HG03354 (cell line): Measurements from ENCODE around the gene ALDH9A1.
"Not testable (repeated sequence)": the region's sequence is repeated elsewhere in the genome, so short reads cannot be mapped to it uniquely, and the experiment has no call there.

Experiments
- ATAC-seq: cut with Tn5 transposase; IDR thresholded peaks from one replicate; pipeline ENCODE4 v1.9.1; 2021; ENCODE audit warnings: mild to moderate bottlenecking; ENCODE audit not compliant: unreplicated experiment, poor library complexity, severe bottlenecking

The ALDH9A1 gene

DNA sequence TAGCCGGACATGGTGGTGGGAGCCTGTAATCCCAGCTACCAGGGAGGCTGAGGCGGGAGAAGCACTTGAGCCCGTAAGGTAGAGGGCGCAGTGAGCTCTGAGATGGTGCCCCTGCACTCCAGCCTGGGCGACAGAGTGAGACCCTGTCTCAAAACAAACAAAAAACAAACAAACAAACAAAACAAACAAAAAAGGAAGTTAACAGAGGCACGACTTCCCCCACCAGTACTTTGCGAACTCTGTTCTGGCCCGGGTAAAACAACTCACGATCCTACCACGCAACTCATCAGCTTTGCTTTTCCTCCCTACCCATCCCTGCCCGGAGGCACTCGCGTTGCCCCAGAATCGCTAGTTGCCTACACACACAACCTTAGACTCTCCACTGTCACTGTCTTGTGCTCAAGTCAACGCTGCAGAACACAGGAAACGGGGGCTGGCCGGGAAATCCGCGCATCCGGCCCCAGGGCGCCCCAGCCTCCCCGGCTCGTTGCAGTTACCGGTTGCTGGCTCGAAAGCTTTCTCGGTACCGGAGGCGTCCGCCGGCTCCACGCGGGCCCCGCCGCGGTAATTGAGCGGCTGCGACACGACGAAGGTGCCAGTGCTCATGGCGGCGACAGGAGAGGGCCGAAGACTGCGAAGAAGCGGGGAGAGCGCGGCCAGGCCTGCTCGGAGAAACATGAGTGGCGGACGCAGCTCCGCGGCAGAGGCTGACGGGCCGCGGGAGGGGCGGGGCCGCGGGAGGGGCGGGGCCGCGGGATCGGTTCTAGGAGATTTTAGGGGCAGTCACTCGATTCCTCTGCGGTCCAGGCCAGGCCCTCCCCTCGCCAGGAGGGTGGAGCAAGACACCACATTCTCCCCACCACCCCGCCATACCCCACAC, at the start of gene ALDH9A1:
Gene ALDH9A1, minus strand, starts transcription at position 682 of the 880 bp plus-strand sequence. Its CDS starts 4 bp downstream, at position 678.
- ATAC-seq, result peak; percentile 92

DNA sequence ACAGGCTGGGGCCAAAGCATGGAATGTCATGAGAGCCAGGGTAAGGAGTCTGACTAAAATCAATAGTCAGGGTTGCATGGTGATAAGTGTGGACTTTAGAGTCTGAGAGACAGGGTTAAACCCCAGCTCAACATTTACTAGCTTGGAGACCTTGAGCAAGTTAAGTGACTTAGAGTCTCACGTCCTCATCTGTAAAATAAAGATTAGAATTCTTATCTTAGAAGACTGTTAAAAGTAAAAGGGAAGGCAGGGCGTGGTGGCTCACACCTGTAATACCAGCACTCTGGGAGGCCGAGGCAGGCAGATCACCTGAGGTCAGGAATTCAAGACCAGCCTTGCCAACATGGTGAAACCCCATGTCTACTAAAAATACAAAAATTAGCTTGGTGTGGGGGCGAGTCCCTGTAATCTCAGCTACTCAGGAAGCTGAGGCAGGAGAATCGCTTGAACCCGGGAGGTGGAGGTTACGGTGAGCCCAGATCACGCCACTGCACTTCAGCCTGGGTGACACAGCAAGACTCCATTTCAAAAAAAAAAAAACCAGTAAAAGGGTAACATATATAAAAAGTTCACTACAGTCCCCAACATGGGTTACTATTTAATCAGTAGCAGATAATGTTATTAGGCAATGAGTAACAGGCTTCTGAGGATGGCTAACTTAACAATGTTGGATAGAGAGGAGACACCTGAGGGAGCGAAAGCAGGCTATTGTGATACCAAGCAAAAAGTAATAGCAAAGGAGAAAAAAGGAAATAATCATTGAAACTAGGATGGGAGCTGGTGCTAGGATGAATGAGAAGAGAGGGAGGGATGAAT, 49.5 kb upstream of the ALDH9A1 start:
- ATAC-seq, result no peak

DNA sequence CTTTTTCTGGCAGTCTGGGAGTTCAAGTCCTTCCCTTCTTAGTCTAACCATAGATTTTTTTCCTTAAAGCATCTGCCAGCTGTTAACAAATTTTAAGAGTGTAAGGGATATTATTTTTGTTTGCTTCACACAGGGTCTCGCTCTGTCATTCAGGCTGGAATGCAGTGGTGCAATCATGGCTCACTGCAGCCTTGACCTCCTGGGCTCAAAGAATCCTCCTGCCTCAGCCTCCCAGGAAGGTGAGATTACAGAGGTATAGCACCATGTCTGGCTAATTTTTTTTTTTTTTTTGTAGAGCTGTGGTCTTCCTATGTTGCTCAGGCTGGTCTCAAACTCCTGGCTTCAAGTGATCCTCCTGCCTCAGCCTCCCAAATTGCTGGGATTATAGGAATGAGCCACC, 46.6 kb upstream of the ALDH9A1 start:
- ATAC-seq, result not testable (repeated sequence)

DNA sequence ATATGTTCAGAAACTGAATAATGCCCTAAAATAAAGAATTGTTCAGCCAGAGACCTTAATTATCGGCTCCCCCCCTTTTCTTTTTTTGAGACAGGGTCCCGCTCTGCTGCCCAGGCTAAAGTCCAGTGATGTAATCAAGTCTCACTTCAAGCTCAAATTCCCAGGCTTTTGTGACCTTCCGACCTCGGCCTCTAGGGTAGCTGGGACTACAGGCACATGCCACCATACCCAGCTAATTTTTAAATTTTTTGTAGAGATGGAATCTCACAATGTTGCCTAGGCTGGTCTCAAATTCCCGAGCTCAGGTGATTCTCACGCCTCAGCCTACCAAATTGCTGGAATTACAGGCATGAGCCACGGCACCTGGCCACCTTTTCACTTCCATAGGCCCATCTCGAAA, 43.8 kb upstream of the ALDH9A1 start:
- no peak for ATAC-seq

DNA sequence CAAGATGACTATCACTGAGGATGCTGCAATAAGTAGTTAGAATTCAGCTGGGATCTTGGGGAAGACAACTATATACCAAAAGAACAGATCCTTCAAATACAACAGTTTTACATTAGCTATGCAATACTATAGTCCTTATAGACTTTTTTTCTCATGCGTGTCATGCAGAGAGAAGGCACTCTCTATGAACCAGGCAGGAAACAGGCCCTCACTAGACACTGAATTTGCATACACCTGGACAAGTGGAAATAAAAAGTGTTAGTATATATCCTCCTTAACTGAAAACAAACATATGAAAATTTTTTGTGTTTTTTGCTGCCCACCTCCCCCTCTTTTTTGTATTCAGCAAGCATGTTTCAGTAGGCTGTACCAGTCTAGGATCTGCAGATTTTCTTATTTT, 40.4 kb upstream of the ALDH9A1 start:
- ATAC-seq, result peak; percentile 99

DNA sequence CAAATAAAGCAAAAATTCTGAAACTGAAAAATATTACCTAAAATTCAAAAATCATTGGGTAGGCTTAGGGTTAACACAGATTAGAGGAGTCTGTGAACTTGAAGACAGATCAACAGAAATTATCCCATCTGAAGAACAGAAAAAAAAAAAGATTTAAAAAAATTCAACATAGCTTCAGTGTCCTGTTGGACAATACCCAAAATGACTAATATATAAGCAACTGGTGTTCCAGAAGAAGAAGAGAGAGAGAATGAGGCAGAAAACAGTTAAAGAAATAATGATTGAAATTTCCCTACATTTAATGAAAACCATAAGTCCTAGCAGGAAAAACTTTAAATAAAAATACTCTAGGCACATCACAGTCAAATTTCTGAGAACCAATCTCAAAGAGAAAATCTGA, 38.8 kb upstream of the ALDH9A1 start:
- no peak for ATAC-seq

DNA sequence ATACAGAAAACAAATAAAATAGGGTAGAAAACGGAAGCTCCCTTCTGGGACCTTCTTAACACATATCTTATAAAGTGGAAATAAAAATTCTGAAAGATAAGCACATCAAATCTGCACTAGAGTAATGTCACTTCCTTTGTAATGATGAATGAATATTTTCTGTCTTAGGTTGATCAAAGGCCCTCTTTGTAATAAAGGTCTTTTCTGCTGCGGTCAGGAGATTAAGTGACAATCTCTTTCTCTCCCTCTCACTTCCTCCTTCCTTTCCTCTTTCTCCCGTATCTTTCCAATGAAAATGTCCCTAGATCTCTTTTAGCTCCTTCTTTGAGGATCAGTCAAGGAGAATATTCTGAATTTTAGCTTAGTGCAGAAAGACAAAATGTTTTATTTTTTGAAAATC, 36.5 kb upstream of the ALDH9A1 start:
- no peak for ATAC-seq

DNA sequence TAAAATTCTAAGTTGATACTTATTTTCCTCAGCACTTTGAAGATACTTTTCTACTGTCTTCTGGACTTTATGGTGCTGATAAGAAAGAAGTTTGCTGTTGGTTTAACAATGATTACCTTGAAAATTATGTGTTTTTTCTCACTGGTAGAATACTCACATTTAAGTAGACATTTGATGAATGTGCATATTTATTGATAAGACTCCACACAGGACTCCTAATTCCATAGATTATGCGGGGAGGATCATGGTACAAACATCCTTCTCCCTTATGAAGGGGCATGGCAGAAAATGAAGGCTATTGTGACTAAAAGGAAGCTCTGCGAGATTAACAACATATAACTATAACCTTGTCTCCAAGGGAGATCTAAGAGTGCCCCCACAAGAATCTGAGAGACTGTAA, 28.5 kb upstream of the ALDH9A1 start:
- ATAC-seq, result no peak

DNA sequence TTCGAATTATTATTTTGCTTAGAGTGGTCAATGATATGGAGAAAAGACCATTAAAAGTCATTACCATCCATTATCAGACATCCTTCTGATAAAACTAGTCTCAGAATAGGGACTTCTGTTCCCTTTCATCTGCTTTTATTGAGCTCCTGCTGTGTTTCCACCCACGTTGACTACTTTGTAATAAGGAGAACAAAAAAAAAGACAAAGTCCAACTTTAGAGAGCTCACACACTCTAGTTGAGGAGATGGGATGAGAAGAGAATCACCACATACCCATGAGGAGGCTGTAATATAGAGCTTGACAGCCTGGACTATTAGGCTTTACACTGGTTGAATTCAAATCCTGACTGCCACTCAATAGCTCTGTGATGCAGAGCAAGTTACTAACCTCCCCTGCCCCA, 27.8 kb upstream of the ALDH9A1 start:
- ATAC-seq, result no peak

DNA sequence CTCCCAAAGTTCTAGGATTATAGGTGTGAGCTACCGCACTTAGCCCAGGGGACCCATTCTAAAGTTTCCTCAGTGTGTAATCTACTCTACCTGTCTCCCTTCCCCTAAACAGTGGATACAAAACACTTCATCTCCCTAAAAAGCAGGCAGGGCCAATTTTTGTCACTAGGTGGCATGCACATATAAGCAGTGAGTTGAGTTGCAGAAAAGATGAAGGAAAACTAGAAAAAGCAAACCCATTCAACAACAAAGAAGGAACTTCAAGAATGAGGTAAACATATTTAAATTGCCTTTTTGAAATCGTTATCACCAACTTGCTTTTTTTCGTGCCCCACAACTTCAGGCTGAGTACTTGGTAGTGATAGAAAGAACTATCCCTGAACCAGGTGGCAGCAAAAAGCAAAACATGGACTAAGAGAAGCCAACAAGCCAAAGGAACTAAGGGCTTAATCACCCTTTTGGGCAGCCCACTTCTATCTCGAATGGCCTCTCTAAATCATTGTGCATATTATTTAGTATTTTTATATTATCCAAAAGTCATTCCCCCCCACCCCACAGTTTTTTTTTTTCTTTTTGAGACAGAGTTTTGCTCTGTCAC, 19.7 kb upstream of the ALDH9A1 start:
- peak; percentile 75 for ATAC-seq

DNA sequence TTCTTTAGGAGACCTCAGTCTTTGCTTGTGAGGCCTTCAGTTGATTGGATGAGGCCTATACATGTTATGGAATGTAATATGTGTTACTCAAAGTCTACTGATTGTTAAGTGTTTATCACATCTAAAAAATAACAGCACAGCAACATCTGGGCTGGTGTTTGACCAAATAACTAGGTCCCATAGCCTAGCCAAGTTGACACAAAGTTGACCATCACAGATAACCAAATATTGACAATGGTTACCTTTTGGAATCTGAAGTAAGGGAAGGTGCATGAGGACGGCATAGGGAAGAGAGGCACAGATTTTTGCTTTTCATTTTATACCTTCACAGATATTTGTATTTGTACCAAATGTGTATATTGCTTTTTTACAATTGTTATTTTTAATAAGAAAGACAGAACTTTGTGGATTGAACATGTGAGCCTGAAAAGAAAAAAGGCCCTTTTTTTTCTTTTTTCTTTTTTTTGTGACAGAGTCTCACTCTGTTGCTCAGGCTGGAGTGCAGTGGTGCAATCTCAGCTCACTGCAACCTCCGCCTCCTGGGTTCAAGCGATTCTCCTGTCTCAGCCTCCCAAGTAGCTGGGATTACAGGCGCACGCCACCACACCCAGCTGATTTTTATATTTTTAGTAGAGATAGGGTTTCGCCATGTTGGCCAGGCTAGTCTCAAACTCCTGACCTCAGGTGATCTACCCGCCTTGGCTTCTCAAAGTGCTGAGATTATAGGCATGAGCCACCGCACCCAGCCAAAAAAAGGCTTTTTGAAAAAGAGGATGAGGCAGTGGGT, 18.1 kb upstream of the ALDH9A1 start:
- not testable (repeated sequence) for ATAC-seq

DNA sequence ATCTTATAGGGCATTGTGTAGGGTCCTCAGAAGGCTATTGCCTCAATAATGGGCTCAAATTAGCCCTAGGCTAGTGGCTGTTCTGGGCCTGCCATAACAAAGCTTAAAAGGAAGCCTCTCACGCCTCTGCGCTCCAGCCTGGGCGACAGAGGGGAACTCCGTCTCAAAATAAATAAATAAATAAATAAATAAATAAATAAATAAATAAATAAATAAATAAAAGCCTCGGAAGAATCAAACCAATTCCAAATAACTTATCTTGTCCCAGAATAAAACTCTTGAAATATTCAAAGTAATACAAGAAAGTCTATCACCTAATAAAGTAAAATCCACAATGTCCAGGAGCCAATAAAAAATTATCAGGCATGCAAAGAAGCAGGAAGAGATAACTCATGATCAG, 14.4 kb upstream of the ALDH9A1 start:
- no peak for ATAC-seq

DNA sequence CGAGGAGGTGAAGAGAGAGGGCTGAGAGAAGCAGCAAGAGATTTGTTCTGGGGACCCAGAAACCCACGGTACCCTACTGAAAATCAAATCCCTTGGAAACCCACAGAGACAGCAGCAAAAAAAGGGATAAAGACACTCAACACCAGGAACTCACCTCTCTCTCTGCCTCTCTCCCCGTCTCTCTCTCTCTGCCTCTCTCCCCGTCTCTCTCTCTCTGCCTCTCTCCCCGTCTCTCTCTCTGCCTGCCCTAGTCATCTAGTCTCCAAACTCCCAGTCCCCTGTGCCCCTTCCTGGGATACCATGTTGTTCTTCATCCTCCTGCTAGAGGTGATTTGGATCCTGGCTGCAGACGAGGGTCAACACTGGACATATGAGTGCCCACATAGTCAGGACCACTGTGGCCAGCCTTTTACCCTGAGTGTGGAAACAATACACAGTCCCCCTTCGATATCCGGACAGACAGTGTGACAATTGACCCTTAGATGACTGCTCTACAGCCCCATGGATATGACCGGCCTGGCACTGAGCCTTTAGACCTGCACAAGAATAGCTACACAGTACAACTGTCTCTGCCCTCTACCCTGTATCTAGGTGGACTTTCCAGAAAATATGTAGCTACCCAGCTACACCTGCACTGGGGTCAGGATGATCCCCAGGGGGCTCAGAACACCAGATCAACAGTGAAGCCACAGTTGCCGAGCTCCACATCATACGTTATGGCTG, 9.8 kb upstream of the ALDH9A1 start:
- ATAC-seq, result no peak

DNA sequence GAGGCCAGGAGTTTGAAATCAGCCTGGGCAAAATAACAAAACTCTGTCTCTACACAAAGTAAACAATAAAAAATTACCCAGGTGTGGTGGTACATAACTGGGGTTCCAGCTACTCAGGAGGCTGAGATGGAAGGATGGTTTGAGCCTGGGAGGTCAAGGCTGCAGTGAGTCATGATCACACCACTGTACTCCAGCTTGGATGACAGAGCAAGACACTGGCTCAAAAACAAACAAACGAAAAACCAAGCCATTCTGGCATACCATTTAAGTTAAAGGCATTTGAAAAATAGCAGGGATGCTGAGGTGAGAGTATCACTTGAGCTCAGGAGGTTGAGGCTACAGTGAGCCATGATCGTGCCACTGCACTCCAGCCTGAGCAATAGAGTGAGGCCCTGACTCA, 5.3 kb upstream of the ALDH9A1 start:
- ATAC-seq, result no peak

DNA sequence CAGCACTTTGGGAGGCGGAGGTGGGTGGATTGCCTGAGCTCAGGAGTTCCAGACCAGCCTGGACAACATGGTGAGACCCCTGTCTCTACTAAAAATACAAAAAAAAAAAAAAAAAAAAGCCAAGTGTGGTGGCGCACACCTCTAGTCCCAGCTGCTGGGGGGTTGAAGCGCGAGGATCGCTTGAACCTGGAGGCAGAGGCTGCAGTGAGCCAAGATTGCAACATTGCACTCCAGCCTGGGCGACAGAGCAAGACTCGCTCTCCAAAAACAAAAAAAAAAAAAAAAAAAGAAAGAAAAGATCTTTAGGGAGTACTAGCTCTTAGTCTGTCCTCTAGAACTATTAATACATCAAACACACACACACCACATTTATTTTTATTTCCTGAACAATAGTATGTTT, 3.6 kb upstream of the ALDH9A1 start:
- ATAC-seq, result not testable (repeated sequence)

DNA sequence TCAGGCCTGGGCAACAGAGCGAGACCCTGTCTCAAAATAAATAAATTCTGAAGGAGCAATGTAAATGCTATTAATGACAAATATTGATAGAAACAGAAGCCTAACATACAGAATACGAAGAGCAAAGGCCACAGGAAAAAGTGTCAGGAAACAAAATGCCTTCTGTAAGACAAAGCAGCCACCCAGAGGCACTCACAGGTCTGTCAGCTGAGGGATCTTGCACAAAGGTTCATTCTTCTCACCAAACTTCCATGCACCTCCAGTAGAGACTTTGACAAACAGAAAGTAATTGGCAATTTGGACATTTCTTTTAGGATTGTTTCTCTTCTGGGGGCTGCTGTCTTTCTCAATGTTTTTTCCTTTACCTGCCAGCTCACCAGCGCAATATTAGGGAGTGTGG, 1.2 kb upstream of the ALDH9A1 start:
- no peak for ATAC-seq

DNA sequence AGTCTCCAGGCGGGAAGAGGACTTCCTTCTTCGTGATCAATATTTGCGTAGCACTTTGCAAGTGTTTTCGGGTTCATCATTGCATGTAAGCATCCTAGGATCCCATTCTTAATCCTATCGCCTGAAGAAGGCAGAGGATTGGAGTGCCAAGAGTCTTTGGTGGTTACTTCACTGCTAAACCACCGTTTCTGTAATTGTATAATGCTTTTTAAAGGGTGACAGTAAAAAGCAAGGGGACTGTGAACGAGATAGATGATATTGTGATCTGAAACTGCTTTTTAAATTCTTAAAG, 345 bp upstream of the ALDH9A1 start:
- no peak for ATAC-seq

DNA sequence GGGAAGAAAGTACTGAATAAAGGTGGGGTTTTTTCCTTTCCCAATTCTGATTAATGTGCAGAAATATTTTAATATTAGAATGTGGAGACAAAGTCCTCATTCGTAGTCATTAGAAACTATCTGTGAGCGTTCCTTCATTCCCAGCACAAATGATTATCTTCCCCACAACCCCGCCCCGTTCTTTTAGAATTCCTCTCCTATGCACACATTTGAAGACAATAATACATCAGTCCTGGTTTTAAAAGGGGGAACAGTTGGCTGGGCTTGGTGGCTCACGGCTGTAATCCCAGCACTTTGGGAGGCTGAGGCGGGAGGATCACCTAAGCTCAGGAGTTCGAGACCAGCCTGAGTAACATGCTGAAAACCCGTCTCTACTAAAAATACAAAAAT, 876 bp downstream of the ALDH9A1 start:
- ATAC-seq, result no peak

DNA sequence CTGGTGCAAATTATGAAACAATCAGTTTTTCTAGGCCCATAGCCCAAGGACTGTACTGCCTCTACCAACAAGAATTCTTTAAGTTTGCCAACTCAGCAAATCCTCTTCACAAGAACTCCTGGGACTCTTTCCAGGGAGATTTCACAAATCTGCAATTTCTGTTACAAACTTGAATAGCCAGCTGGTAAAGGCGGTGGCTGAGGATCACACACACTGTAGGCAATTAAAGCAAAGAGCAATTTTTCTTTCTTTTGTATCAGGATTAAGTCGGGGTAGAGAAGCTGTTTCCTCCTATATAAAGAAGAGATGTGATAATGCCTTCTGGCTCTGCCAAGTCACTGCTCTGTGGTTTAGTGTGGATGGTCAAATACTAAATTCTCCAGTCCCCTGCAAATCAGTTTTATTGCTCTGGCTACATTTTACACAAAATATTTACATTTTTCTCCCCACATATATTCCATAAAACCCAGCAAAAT, 1.7 kb downstream of the ALDH9A1 start:
- no peak for ATAC-seq
